CD14-positive monocyte (primary cell): ENCODE results near the gene SPON2. TPM values are rescaled to one million over a fixed set of nuclear protein-coding genes. Genes with fewer than 3 reads are reported as not detected.

Experiments
- DNase-seq, 3 donors: peaks; one replicate each; pipeline ENCODE4 v3.0.0-alpha.2; 2011 to 2022
- H2AFZ ChIP-seq: 2 replicates; pipeline ENCODE4 v1.6.0; 2012; ENCODE audit warnings: mild to moderate bottlenecking, low read depth, low read length, inconsistent platforms; ENCODE audit not compliant: insufficient read depth, poor library complexity, severe bottlenecking
- H3K27ac ChIP-seq, 2 donors: 1 replicate in 1 of 2; 2 replicates in 1 of 2; pipeline ENCODE4 v1.5.1; 2012 to 2013; ENCODE audit warnings: low read length in 2 of 2, control low read depth in 1 of 2, inconsistent platforms in 1 of 2, low read depth in 1 of 2, mild to moderate bottlenecking in 1 of 2
- H3K27me3 ChIP-seq, 2 donors: one replicate each; pipeline versions ENCODE4 v1.6.0 to v1.6.1; 2011 to 2013; ENCODE audit warnings: low read length in 2 of 2; ENCODE audit not compliant: control insufficient read depth in 2 of 2, insufficient read depth in 2 of 2
- H3K36me3 ChIP-seq, 2 donors: replicated peaks in 1 of 2; 1 replicate in 1 of 2; 2 replicates in 1 of 2; pipeline versions ENCODE4 v1.5.1 to v1.6.1; 2012 to 2013; ENCODE audit warnings: low read length in 2 of 2, control low read depth in 1 of 2, inconsistent platforms in 1 of 2, mild to moderate bottlenecking in 1 of 2; ENCODE audit not compliant: insufficient read depth in 2 of 2, control insufficient read depth in 1 of 2
- H3K4me1 ChIP-seq, 2 donors: 1 replicate in 1 of 2; 2 replicates in 1 of 2; pipeline versions ENCODE4 v1.5.1 to v1.6.1; 2012 to 2013; ENCODE audit warnings: low read length in 2 of 2, control low read depth in 1 of 2, inconsistent platforms in 1 of 2, mild to moderate bottlenecking in 1 of 2, moderate library complexity in 1 of 2; ENCODE audit not compliant: insufficient read depth in 2 of 2, control insufficient read depth in 1 of 2
- H3K4me2 ChIP-seq: replicated peaks from 2 replicates; pipeline ENCODE3; 2012; ENCODE audit warnings: low read length, moderate library complexity, mild to moderate bottlenecking; ENCODE audit not compliant: poor library complexity, severe bottlenecking; ENCODE audit errors: extremely low read depth
- H3K4me3 ChIP-seq, 3 experiments: fragments of 200-600 bp in 1 of 3; sonication (generic) in 1 of 3; replicated peaks in 1 of 3; 1 replicate in 2 of 3; 2 replicates in 1 of 3; pipeline ENCODE4 v1.5.1; 2011 to 2013; ENCODE audit warnings: low read length in 3 of 3, mild to moderate bottlenecking in 3 of 3, control low read depth in 2 of 3, low read depth in 2 of 3, inconsistent platforms in 1 of 3, moderate library complexity in 1 of 3
- H3K79me2 ChIP-seq: 2 replicates; pipeline ENCODE4 v1.6.0; 2012; ENCODE audit warnings: mild to moderate bottlenecking, control low read depth, inconsistent platforms, low read length, moderate library complexity; ENCODE audit not compliant: insufficient read depth
- H3K9ac ChIP-seq: 2 replicates; pipeline ENCODE4 v1.6.0; 2017; ENCODE audit warnings: low read length, mild to moderate bottlenecking; ENCODE audit not compliant: insufficient read depth, poor library complexity, severe bottlenecking
- H3K9me3 ChIP-seq, 2 donors: replicated peaks in 1 of 2; 1 replicate in 1 of 2; 2 replicates in 1 of 2; pipeline versions ENCODE4 v1.5.1 to v1.6.1; 2012 to 2013; ENCODE audit warnings: low read length in 2 of 2, control low read depth in 1 of 2; ENCODE audit not compliant: control insufficient read depth in 1 of 2, insufficient read depth in 1 of 2
- H4K20me1 ChIP-seq: 2 replicates; pipeline ENCODE4 v1.6.0; 2012; ENCODE audit warnings: mild to moderate bottlenecking, low read length, control low read depth, moderate library complexity; ENCODE audit not compliant: insufficient read depth
- H3K27ac Mint-ChIP-seq, 7 donors: one replicate each; pipeline ENCODE4 v1.8.0; 2020; ENCODE audit warnings: mild to moderate bottlenecking in 7 of 7, mixed read lengths in 7 of 7, moderate library complexity in 6 of 7, inconsistent platforms in 2 of 7
- H3K27me3 Mint-ChIP-seq, 3 donors: one replicate each; pipeline ENCODE4 v1.8.0; 2021 to 2022; ENCODE audit warnings: low read depth in 3 of 3, mild to moderate bottlenecking in 3 of 3, mixed read lengths in 3 of 3, moderate library complexity in 3 of 3, inconsistent platforms in 1 of 3
- H3K36me3 Mint-ChIP-seq, 2 donors: one replicate each; pipeline ENCODE4 v1.8.0; 2020; ENCODE audit warnings: mixed read lengths in 2 of 2, inconsistent platforms in 1 of 2, mild to moderate bottlenecking in 1 of 2
- H3K4me1 Mint-ChIP-seq: one replicate; pipeline ENCODE4 v1.8.0; 2020; ENCODE audit warnings: mild to moderate bottlenecking, mixed read lengths
- H3K4me3 Mint-ChIP-seq, 2 donors: one replicate each; pipeline ENCODE4 v1.8.0; 2020; ENCODE audit warnings: mild to moderate bottlenecking in 2 of 2, mixed read lengths in 2 of 2, moderate library complexity in 1 of 2
- H3K9me3 Mint-ChIP-seq, 7 donors: one replicate each; pipeline ENCODE4 v1.8.0; 2020 to 2022; ENCODE audit warnings: mixed read lengths in 7 of 7, mild to moderate bottlenecking in 6 of 7, moderate library complexity in 6 of 7, inconsistent platforms in 2 of 7
- WGBS: methylation state at CpG from one replicate; pipeline ENCODE4 v1.1.5; 2013; ENCODE audit warnings: missing lambda C conversion rate; ENCODE audit not compliant: insufficient coverage; 5-methylcytosine and 5-hydroxymethylcytosine counted together
- intact Hi-C, 2 donors: fragments of 100-400 bp; cut with micrococcal nuclease; formaldehyde crosslinking; loops; one replicate each; pipeline versions ENCODE4 v1.15.0 to v1.15.1; 2023
- polyA plus RNA-seq, 3 donors: library from polyadenylated mRNA; depleted of rRNA in 1 of 3; unstranded in 2 of 3; stranded (reverse) in 1 of 3; fragments of 300-500 nt in 2 of 3; fragments of >200 nt in 1 of 3; fragmentation: Illumina TruSeq in 2 of 3; gene quantifications; 1 replicate in 2 of 3; 2 replicates in 1 of 3; pipeline ENCODE4 v1.2.3, GENCODE V29; 2012 to 2021
- TF ChIP-seq, protein P1 (sequence below): fragments of 200-600 bp; IDR thresholded peaks from one replicate; pipeline ENCODE4 v1.8.0; 2022; ENCODE audit warnings: antibody characterized with exemption, mild to moderate bottlenecking

SPON2 gene
- polyA plus RNA-seq, 3 donors = 0.74 to 1.4 (median 0.90) TPM

GRCh38 chr4:1187182-1187581 is 14.8 kb upstream of the SPON2 start:
- Histone ChIP-seq H3K79me2 (no peaks in the 10 kb centered on the region), H3K27me3 (no peaks in the 10 kb centered on the region), H3K36me3 (no peaks in the 10 kb centered on the region), H3K4me1 (peaks cover 19 to 41% of the 10 kb centered on the region in 2 donors), H3K9ac (no peak overlapping the region), H3K4me2 (no peak overlapping the region), H3K27ac (no peak overlapping the region), H2AFZ (no peak overlapping the region), H3K9me3 (no peaks in the 10 kb centered on the region), H3K4me3 (no peak overlapping the region), H4K20me1 (no peaks in the 10 kb centered on the region)
- Mint-ChIP-seq H3K4me1 (peaks cover 42% of the 10 kb centered on the region), H3K27ac (peak overlapping the region in 3 of 7 donors; percentile 3 to 52 (median 20)), H3K36me3 (peaks cover 3 to 4% of the 10 kb centered on the region in 2 donors), H3K9me3 (peaks cover 0 to 9% (median 4%) of the 10 kb centered on the region in 7 donors), H3K4me3 (no peak overlapping the region), H3K27me3 (peaks cover 0 to 1% (median 1%) of the 10 kb centered on the region in 3 donors)
- peak; percentile 59 to 63 (median 63) for DNase-seq
- intact Hi-C loops = no loop called here
- 0% methylated on average over 1 of the region's 1 CpG for WGBS
- TF ChIP-seq, protein P1, sequence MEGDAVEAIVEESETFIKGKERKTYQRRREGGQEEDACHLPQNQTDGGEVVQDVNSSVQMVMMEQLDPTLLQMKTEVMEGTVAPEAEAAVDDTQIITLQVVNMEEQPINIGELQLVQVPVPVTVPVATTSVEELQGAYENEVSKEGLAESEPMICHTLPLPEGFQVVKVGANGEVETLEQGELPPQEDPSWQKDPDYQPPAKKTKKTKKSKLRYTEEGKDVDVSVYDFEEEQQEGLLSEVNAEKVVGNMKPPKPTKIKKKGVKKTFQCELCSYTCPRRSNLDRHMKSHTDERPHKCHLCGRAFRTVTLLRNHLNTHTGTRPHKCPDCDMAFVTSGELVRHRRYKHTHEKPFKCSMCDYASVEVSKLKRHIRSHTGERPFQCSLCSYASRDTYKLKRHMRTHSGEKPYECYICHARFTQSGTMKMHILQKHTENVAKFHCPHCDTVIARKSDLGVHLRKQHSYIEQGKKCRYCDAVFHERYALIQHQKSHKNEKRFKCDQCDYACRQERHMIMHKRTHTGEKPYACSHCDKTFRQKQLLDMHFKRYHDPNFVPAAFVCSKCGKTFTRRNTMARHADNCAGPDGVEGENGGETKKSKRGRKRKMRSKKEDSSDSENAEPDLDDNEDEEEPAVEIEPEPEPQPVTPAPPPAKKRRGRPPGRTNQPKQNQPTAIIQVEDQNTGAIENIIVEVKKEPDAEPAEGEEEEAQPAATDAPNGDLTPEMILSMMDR = no peak

DNA sequence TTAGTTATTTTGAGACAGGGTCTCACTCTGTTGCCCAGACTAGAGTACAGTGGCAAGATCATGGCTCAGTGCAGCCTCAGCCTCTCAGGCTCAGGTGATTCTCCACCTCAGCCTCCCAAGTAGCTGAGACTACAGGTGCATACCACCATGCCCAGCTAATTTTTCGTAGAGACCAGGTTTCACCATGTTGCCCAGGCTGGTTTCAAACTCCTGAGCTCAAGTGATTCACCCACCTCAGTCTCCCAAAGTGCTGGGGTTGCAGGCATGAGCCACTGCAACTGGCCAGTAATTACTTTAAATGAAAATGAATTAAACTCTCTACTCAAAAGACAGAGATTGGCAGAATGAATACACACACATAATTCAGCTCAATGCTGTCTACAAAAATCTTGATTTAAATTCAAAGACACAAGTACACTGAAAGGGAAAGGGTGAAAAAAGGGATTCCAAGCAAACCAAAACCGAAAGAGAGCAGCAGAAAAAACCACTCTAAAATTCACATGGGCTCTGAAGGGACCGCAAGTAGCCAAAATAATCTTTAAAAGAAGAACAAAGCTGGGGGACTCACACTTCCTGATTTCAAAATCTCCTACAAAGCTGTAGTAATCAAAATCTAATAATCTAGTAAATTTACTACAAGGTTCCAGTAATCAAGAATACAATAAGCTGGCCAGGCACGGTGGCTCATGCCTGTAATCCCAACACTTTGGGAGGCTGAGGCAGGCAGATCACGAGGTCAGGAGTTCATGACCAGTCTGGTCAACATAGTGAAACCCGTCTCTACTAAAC is 11.8 kb upstream of the SPON2 start:
- Mint-ChIP-seq H3K36me3 (peaks cover 3 to 11% of the 10 kb centered on the region in 2 donors), H3K4me1 (peaks cover 42% of the 10 kb centered on the region), H3K9me3 (peaks cover 12 to 28% (median 18%) of the 10 kb centered on the region in 7 donors), H3K27me3 (peaks cover 0 to 3% (median 2%) of the 10 kb centered on the region in 3 donors), H3K4me3 (peak overlapping the region; percentile 69 to 72), H3K27ac (peak overlapping the region; percentile 84 to 92 (median 90))
- H2AFZ ChIP-seq = peak overlapping the region; percentile 57
- no peaks in the 10 kb centered on the region for H4K20me1 ChIP-seq
- 13% methylated on average over 3 of the region's 6 CpGs for WGBS
- TF ChIP-seq, protein P1 = no peak
- peak; percentile 55 to 69 (median 60) for DNase-seq
- no peaks in the 10 kb centered on the region for H3K27me3 ChIP-seq
- H3K4me2 ChIP-seq = peak overlapping the region; percentile 70
- H3K79me2 ChIP-seq = no peaks in the 10 kb centered on the region
- intact Hi-C loops = loop anchor here in 1 of 2 donors (5.0 kb wide), 1 partner anchor 63 kb away; the partner anchor contains the start of gene CTBP1
- peak overlapping the region; percentile 57 to 81 for H3K27ac ChIP-seq
- peak overlapping the region; percentile 53 for H3K9ac ChIP-seq
- H3K36me3 ChIP-seq = no peaks in the 10 kb centered on the region
- H3K4me3 ChIP-seq = peak overlapping the region; percentile 11 to 66 (median 38)
- peaks cover 19 to 41% of the 10 kb centered on the region in 2 donors for H3K4me1 ChIP-seq
- H3K9me3 ChIP-seq = peaks cover 6 to 16% of the 10 kb centered on the region in 2 donors
